IMR-90 (cell line): ENCODE measurements around the gene CCL5. TPM values are rescaled to one million over a fixed set of nuclear protein-coding genes. Genes with fewer than 3 reads are reported as not detected.

Source experiments
- ATAC-seq: fragments of 200-7000 bp; cut with Tn5 transposase; 2 replicates; pipeline ENCODE4 v1.9.1; 2020; ENCODE audit warnings: low read depth, mild to moderate bottlenecking, moderate library complexity
- BruUV-seq: library from RNA; stranded (reverse); fragments of 400-500 nt; replicated peaks from 2 replicates; lab custom pipeline; 2021; lab: Mats Ljungman, UMichigan
- CTCF ChIA-PET: fragments of 300-600 bp; formaldehyde crosslinking; extraction: SDS; loops from one replicate; lab custom pipeline; 2021; ENCODE audit warnings: antibody characterized with exemption; lab: Yijun Ruan, JAX
- POLR2A ChIA-PET: fragments of 300-600 bp; sonication (Branson Sonifier 250); formaldehyde crosslinking; loops from one replicate; lab custom pipeline; 2022; ENCODE audit warnings: antibody characterized with exemption; ENCODE audit not compliant: unreplicated experiment; lab: Charles Lee
- DNase-seq: peaks from one replicate; pipeline ENCODE4 v3.0.0; 2013
- H2AFZ ChIP-seq: replicated peaks from 2 replicates; pipeline ENCODE3; 2013; ENCODE audit warnings: low read length, mild to moderate bottlenecking; ENCODE audit not compliant: poor library complexity
- H2AK5ac ChIP-seq: 2 replicates; pipeline ENCODE4 v1.6.1; 2013; ENCODE audit warnings: low read depth, low read length, inconsistent platforms
- H2AK9ac ChIP-seq: replicated peaks from 2 replicates; pipeline ENCODE3; 2013; ENCODE audit warnings: mild to moderate bottlenecking, low read depth, low read length, moderate library complexity; ENCODE audit not compliant: poor library complexity
- H2BK120ac ChIP-seq: 2 replicates; pipeline ENCODE4 v1.6.1; 2013; ENCODE audit warnings: low read depth, low read length, inconsistent platforms
- H2BK15ac ChIP-seq: 3 replicates; pipeline ENCODE4 v1.6.1; 2013; ENCODE audit warnings: low read depth, low read length, inconsistent platforms
- H2BK20ac ChIP-seq: 2 replicates; pipeline ENCODE4 v1.6.1; 2013; ENCODE audit warnings: low read depth, mild to moderate bottlenecking, inconsistent platforms, low read length, moderate library complexity
- H2BK5ac ChIP-seq: 2 replicates; pipeline ENCODE4 v1.6.1; 2013; ENCODE audit warnings: mild to moderate bottlenecking, low read depth, low read length, inconsistent platforms; ENCODE audit not compliant: poor library complexity, severe bottlenecking
- H3K14ac ChIP-seq: replicated peaks from 2 replicates; pipeline ENCODE4 v1.6.1; 2013; ENCODE audit warnings: low read depth, low read length, inconsistent platforms
- H3K18ac ChIP-seq: 2 replicates; pipeline ENCODE4 v1.6.1; 2013; ENCODE audit warnings: low read depth, low read length, control low read depth
- H3K23ac ChIP-seq: 2 replicates; pipeline ENCODE4 v1.6.1; 2013; ENCODE audit warnings: low read depth, low read length, inconsistent platforms
- H3K27ac ChIP-seq: 2 replicates; pipeline ENCODE4 v1.5.1; 2013; ENCODE audit warnings: mild to moderate bottlenecking, control low read depth, low read length; ENCODE audit not compliant: insufficient read depth
- H3K27me3 ChIP-seq: 2 replicates; pipeline ENCODE4 v1.6.1; 2013; ENCODE audit warnings: low read length; ENCODE audit not compliant: control insufficient read depth, insufficient read depth
- H3K36me3 ChIP-seq: 2 replicates; pipeline ENCODE4 v1.6.1; 2013; ENCODE audit warnings: low read length, mixed read lengths; ENCODE audit not compliant: control insufficient read depth, insufficient read depth
- H3K4ac ChIP-seq: 2 replicates; pipeline ENCODE4 v1.6.1; 2013; ENCODE audit warnings: low read depth, low read length, inconsistent platforms
- H3K4me1 ChIP-seq: 2 replicates; pipeline ENCODE4 v1.6.1; 2013; ENCODE audit warnings: low read length, mixed read lengths; ENCODE audit not compliant: control insufficient read depth, insufficient read depth
- H3K4me2 ChIP-seq: 2 replicates; pipeline ENCODE4 v1.6.1; 2013; ENCODE audit warnings: low read depth, mild to moderate bottlenecking, control low read depth, low read length, moderate library complexity
- H3K4me3 ChIP-seq: 2 replicates; pipeline ENCODE4 v1.5.1; 2013; ENCODE audit warnings: low read depth, mild to moderate bottlenecking, control low read depth, low read length, moderate library complexity; ENCODE audit not compliant: insufficient read depth
- H3K56ac ChIP-seq: 2 replicates; pipeline ENCODE4 v1.6.1; 2013; ENCODE audit warnings: low read length, inconsistent platforms; ENCODE audit not compliant: insufficient read depth; ENCODE audit errors: extremely low read depth
- H3K79me1 ChIP-seq, 2 experiments: 2 replicates each; pipeline ENCODE4 v1.6.1; 2013; ENCODE audit warnings: low read length in 2 of 2, inconsistent platforms in 1 of 2, low read depth in 1 of 2
- H3K9ac ChIP-seq: 2 replicates; pipeline ENCODE4 v1.6.1; 2013; ENCODE audit warnings: low read depth, low read length, control low read depth
- H3K9me1 ChIP-seq: 2 replicates; pipeline ENCODE4 v1.6.1; 2013; ENCODE audit warnings: low read length, inconsistent platforms; ENCODE audit not compliant: insufficient read depth
- H3K9me3 ChIP-seq: 2 replicates; pipeline ENCODE4 v1.6.1; 2013; ENCODE audit warnings: low read length; ENCODE audit not compliant: control insufficient read depth, insufficient read depth
- H4K20me1 ChIP-seq: 2 replicates; pipeline ENCODE4 v1.6.1; 2013; ENCODE audit warnings: low read length, inconsistent platforms; ENCODE audit not compliant: insufficient read depth
- H4K5ac ChIP-seq: 2 replicates; pipeline ENCODE4 v1.6.1; 2013; ENCODE audit warnings: mild to moderate bottlenecking, low read depth, low read length, control low read depth
- H4K8ac ChIP-seq, 2 experiments: 2 replicates each; pipeline ENCODE4 v1.6.1; 2013; ENCODE audit warnings: low read depth in 2 of 2, low read length in 2 of 2, control low read depth in 1 of 2, inconsistent platforms in 1 of 2
- H4K91ac ChIP-seq: 2 replicates; pipeline ENCODE4 v1.6.1; 2013; ENCODE audit warnings: low read depth, low read length, inconsistent platforms; ENCODE audit not compliant: insufficient read depth
- BHLHE40 ChIP-seq: fragments of 150-350 bp; IDR thresholded peaks from 2 replicates; pipeline ENCODE4 v1.6.1; 2016; ENCODE audit warnings: mild to moderate bottlenecking, low read depth, low read length
- CEBPB ChIP-seq: IDR thresholded peaks from 2 replicates; pipeline ENCODE4 v1.6.1; 2012; ENCODE audit warnings: low read depth, low read length, improper control_type of control experiment
- CHD1 ChIP-seq: IDR thresholded peaks from 2 replicates; pipeline ENCODE4 v1.6.1; 2012; ENCODE audit warnings: low read depth, low read length, improper control_type of control experiment
- CTCF ChIP-seq: conservative IDR thresholded peaks from 2 replicates; pipeline ENCODE4 v1.5.1; 2012; ENCODE audit warnings: mild to moderate bottlenecking, low read depth, low read length, improper control_type of control experiment
- ELK1 ChIP-seq: fragments of 150-350 bp; IDR thresholded peaks from 2 replicates; pipeline ENCODE4 v1.6.1; 2016; ENCODE audit warnings: low read depth, mild to moderate bottlenecking, low read length, moderate library complexity, borderline replicate concordance
- FOS ChIP-seq: fragments of 150-350 bp; IDR thresholded peaks from 2 replicates; pipeline ENCODE4 v1.6.1; 2016; ENCODE audit warnings: low read depth, low read length
- MAFK ChIP-seq: IDR thresholded peaks from 2 replicates; pipeline ENCODE4 v1.6.1; 2012; ENCODE audit warnings: low read depth, low read length, improper control_type of control experiment
- MAZ ChIP-seq: IDR thresholded peaks from 2 replicates; pipeline ENCODE4 v1.6.1; 2012; ENCODE audit warnings: low read depth, mild to moderate bottlenecking, low read length, improper control_type of control experiment, moderate library complexity, borderline replicate concordance
- MXI1 ChIP-seq: IDR thresholded peaks from 2 replicates; pipeline ENCODE4 v1.6.1; 2012; ENCODE audit warnings: low read depth, mild to moderate bottlenecking, low read length, moderate library complexity, borderline replicate concordance
- NFE2L2 ChIP-seq: fragments of 150-350 bp; IDR thresholded peaks from 2 replicates; pipeline ENCODE4 v1.6.1; 2016; ENCODE audit warnings: low read depth, mild to moderate bottlenecking, low read length
- POLR2A ChIP-seq: IDR thresholded peaks from 2 replicates; pipeline ENCODE4 v1.6.1; 2012; ENCODE audit warnings: mild to moderate bottlenecking, low read depth, low read length
- RAD21 ChIP-seq: IDR thresholded peaks from 2 replicates; pipeline ENCODE4 v1.6.1; 2012; ENCODE audit warnings: low read length, improper control_type of control experiment
- RCOR1 ChIP-seq: IDR thresholded peaks from 2 replicates; pipeline ENCODE4 v1.6.1; 2012; ENCODE audit warnings: mild to moderate bottlenecking, low read length, improper control_type of control experiment; ENCODE audit not compliant: insufficient replicate concordance
- RFX5 ChIP-seq: IDR thresholded peaks from 2 replicates; pipeline ENCODE4 v1.8.0; 2012; ENCODE audit warnings: low read depth, mild to moderate bottlenecking, low read length, moderate library complexity
- SMC3 ChIP-seq: fragments of 150-350 bp; IDR thresholded peaks from 2 replicates; pipeline ENCODE4 v1.6.1; 2016; ENCODE audit warnings: low read depth, mild to moderate bottlenecking, antibody characterized with exemption, low read length, moderate library complexity
- USF2 ChIP-seq: fragments of 150-350 bp; IDR thresholded peaks from 2 replicates; pipeline ENCODE4 v1.6.1; 2017; ENCODE audit warnings: mild to moderate bottlenecking, antibody characterized with exemption, low read length, low read depth
- WGBS, 2 experiments: methylation state at CpG; one replicate each; pipeline versions ENCODE4 v1.1.5 to v1.1.7; 2013; ENCODE audit warnings: missing lambda C conversion rate in 2 of 2; ENCODE audit not compliant: insufficient read length in 1 of 2; ENCODE audit errors: extremely low coverage in 2 of 2; 5-methylcytosine and 5-hydroxymethylcytosine counted together
- dilution Hi-C: fragments of 300-500 bp; cut with HindIII; formaldehyde crosslinking; loops from one replicate; pipeline ENCODE4 v1.14.3; 2018; ENCODE audit warnings: low sequenced_read_pairs; ENCODE audit not compliant: unreplicated experiment
- in situ Hi-C: fragments of 300-500 bp; cut with MboI; formaldehyde crosslinking; loops from 3 replicates; pipeline ENCODE4 v1.14.3; 2019; ENCODE audit warnings: low sequenced_read_pairs, inconsistent platforms, mixed read lengths
- intact Hi-C: fragments of 100-400 bp; cut with micrococcal nuclease; formaldehyde crosslinking; loops from 2 replicates; pipeline ENCODE4 v1.10.0; 2022
- polyA plus RNA-seq, 3 experiments: library from polyadenylated mRNA; depleted of rRNA; stranded (reverse); fragments of >200 nt; gene quantifications; 2 replicates each; pipeline ENCODE4 v1.2.3, GENCODE V29; 2012; ENCODE audit warnings: low replicate concordance in 1 of 3
- total RNA-seq: library from RNA; depleted of rRNA; stranded (reverse); fragments of >200 nt; gene quantifications from 2 replicates; pipeline ENCODE4 v1.2.3, GENCODE V29; 2012

Gene CCL5
- total and polyA plus RNA-seq, 2 of the 4 experiments (the other 2 are of a cell fraction), result not detected

- Histone ChIP-seq H2AK5ac (no peak overlapping the region), H3K23ac (no peak overlapping the region), H2BK5ac (no peak overlapping the region), H2AFZ (no peak overlapping the region), H4K8ac (no peak overlapping the region), H2AK9ac (no peak overlapping the region), H2BK15ac (no peak overlapping the region), H3K14ac (no peak overlapping the region), H4K5ac (no peak overlapping the region), H3K56ac (no peak overlapping the region), H3K18ac (no peak overlapping the region), H2BK120ac (no peak overlapping the region), H4K91ac (no peak overlapping the region), H3K36me3 (no peaks in the 10 kb centered on the region), H3K27ac (no peak overlapping the region), H3K9ac (no peak overlapping the region), H3K9me1 (no peaks in the 10 kb centered on the region), H3K4me3 (no peak overlapping the region), H3K4me2 (no peak overlapping the region), H3K4me1 (no peaks in the 10 kb centered on the region), H3K79me1 (no peaks in the 10 kb centered on the region), H3K4ac (no peak overlapping the region), H3K9me3 (no peaks in the 10 kb centered on the region), H3K27me3 (peaks cover 3% of the 10 kb centered on the region; the same call in 1 of the 2 replicates), H2BK20ac (no peak overlapping the region), H4K20me1 (no peaks in the 10 kb centered on the region)
- BruUV-seq, result no TSS peak
- ChIA-PET POLR2A (no interaction called here), CTCF (interaction anchor here (1.0 kb wide), 1 partner anchor 22 kb away, joined by 3 read pairs; no protein-coding TSS in a partner anchor)
- 75% methylated on average over 1 of the region's 3 CpGs; no CpG with 5 or more reads in 1 of the 2 experiments for WGBS, 2 experiments
- DNase-seq (no peak), ATAC-seq (no peak)
- no peak for TF ChIP-seq CHD1
- TF ChIP-seq POLR2A, result no peak
- TF ChIP-seq MXI1, result no peak
- no peak for TF ChIP-seq BHLHE40
- no peak for TF ChIP-seq CEBPB
- no peak for TF ChIP-seq FOS
- TF ChIP-seq RFX5, result no peak
- TF ChIP-seq RCOR1, result no peak
- no peak for TF ChIP-seq MAZ
- TF ChIP-seq MAFK, result no peak
- no peak for TF ChIP-seq SMC3
- no peak for TF ChIP-seq ELK1
- TF ChIP-seq RAD21, result no peak
- TF ChIP-seq NFE2L2, result no peak
- no peak for TF ChIP-seq USF2
- no peak for TF ChIP-seq CTCF
- intact Hi-C loops, result no loop called here
- dilution Hi-C loops, result no loop called here
- in situ Hi-C loops, result no loop called here
Observed at GRCh38 chr17:35876534-35876933, 3.6 kb downstream of the CCL5 start.
